Measurements from ENCODE around the gene ADSS1. TPM values are rescaled to one million over a fixed set of nuclear protein-coding genes. Genes with fewer than 3 reads are reported as not detected.

ADSS1 gene
- total RNA-seq, 1 donor from 2014 or later = 5.1 TPM

DNA sequence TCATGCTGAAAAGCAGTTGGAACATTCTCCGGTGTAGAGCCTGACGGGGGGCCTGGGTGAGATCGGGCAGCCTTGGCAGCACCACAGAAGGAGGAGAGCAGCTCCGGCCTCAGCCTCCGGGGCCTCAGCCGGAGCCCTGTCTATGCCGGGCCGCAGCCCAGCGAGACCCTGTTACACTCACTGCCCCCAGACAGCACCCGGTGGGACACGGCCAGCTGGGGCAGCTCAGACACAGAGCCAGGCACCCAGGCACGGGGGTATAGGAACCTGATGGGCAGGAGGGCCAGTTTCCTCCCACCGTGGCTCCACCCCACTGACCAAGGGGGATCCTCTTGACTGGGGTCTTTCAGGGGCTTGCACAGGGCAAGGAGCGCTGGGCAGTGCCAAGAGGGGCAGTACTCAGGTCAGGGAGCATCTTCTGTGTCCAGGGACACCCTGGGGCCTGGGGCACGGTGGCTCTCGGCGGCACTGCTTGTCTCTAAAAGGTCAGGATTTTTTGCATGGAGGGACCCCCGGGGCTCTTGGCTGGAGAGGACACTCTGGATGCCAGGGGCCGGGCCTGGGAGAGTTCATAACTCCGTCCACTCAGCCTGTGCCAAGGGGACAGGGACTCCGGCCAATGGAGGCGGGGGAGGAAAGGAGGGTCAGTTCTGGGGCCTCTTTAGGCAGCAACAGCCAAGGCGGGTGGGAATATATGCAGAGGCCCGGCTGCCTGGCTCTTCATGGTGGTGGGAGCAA, 25.2 kb upstream of the ADSS1 start:
- H3K27me3 ChIP-seq (ENCODE audit: low read depth) = no peaks in the 10 kb centered on the region
- H3K27ac ChIP-seq = peak overlapping the region; percentile 38
- intact Hi-C loops (cut with DNase I) = no loop called here
- H3K4me1 ChIP-seq = peaks cover 63% of the 10 kb centered on the region
- H3K36me3 ChIP-seq = peaks cover 36% of the 10 kb centered on the region
- DNase-seq = no peak
- H3K4me3 ChIP-seq = peak overlapping the region; percentile 21
- H3K9me3 ChIP-seq = no peaks in the 10 kb centered on the region
- TF ChIP-seq, protein P1, sequence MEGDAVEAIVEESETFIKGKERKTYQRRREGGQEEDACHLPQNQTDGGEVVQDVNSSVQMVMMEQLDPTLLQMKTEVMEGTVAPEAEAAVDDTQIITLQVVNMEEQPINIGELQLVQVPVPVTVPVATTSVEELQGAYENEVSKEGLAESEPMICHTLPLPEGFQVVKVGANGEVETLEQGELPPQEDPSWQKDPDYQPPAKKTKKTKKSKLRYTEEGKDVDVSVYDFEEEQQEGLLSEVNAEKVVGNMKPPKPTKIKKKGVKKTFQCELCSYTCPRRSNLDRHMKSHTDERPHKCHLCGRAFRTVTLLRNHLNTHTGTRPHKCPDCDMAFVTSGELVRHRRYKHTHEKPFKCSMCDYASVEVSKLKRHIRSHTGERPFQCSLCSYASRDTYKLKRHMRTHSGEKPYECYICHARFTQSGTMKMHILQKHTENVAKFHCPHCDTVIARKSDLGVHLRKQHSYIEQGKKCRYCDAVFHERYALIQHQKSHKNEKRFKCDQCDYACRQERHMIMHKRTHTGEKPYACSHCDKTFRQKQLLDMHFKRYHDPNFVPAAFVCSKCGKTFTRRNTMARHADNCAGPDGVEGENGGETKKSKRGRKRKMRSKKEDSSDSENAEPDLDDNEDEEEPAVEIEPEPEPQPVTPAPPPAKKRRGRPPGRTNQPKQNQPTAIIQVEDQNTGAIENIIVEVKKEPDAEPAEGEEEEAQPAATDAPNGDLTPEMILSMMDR (IDR thresholded peaks at IDR 0.05) = no peak
- ATAC-seq = no peak

DNA sequence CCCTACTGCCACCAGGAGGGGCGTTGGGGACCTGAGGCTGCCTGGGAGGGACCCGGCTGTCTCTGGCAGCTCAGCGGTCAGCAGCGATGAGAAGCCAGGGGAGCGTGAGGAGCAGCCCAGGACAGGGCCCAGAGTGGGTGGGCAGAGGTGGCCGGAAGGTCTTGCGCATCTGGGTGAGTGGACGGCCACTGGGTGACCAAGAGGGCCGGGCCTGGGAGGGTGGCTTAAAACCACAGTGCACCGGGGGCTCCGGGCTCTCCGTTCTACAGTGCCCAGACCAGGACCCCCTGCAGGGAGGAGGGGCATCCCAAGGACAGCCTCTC, 24.6 kb upstream of the ADSS1 start:
- Histone ChIP-seq H3K4me3 (peak overlapping the region; percentile 21), H3K36me3 (peaks cover 41% of the 10 kb centered on the region), H3K27ac (peak overlapping the region; percentile 38), H3K4me1 (peaks cover 58% of the 10 kb centered on the region), H3K27me3 (ENCODE audit: low read depth) (no peaks in the 10 kb centered on the region), H3K9me3 (no peaks in the 10 kb centered on the region)
- TF ChIP-seq, protein P1 (IDR thresholded peaks at IDR 0.05) = no peak
- intact Hi-C loops (cut with DNase I) = no loop called here
- no peak for ATAC-seq
- no peak for DNase-seq

DNA sequence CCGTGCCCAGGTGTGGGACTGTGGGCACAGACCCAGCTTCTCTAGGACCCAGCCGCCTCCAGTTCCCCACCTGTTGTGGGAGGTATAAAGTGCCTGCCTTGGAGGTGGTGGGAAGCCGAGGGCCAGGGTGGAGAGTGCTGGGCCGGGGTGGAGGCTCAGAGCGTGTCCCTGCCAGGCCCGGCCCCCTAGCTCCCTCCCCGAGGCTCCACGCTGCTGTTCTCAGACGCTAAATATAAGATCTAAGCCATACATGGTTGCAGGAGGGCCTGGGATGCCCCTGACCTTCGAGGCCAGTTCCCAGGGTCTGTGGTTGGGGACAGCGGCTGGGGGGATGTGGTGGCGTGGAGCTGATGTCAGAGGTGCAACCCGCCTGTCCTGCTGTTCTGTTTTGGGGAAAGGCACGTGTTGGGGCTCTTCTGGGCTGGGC, 23.8 kb upstream of the ADSS1 start:
- peak overlapping the region; percentile 38 for H3K27ac ChIP-seq
- DNase-seq (no peak), ATAC-seq (no peak)
- H3K4me1 ChIP-seq = peaks cover 50% of the 10 kb centered on the region
- no peaks in the 10 kb centered on the region for H3K27me3 ChIP-seq (ENCODE audit: low read depth)
- peaks cover 50% of the 10 kb centered on the region for H3K36me3 ChIP-seq
- H3K4me3 ChIP-seq = no peak overlapping the region
- TF ChIP-seq, protein P1 (IDR thresholded peaks at IDR 0.05) = no peak
- H3K9me3 ChIP-seq = no peaks in the 10 kb centered on the region
- intact Hi-C loops (cut with DNase I) = loop anchor here (10.0 kb wide), 1 partner anchor 45 kb away; no protein-coding TSS in a partner anchor

DNA sequence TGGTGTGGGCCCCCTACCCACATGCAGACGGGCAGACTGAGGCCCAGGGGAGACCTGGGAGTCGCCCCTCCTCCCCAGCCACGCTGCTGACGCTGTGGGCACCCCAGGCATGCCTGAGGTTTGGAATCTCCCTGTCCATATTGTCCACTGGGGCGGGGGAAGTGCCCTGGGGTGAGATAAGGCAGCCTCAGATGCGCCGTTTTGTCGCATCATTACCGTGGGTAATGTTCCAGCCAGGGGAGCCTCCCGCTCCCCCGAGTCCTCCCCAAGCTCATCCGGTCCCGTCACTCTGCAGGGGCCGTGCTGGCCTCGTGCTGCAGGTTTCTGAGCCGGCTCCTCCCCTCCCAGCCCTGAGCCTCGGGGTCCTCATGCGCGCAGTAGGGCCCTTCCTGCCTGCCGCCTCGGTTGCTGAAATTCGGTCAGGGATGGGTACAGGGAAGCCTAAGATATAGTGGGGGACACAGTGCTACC, 23.2 kb upstream of the ADSS1 start:
- Histone ChIP-seq H3K27ac (no peak overlapping the region), H3K27me3 (ENCODE audit: low read depth) (no peaks in the 10 kb centered on the region), H3K4me1 (peaks cover 44% of the 10 kb centered on the region), H3K9me3 (no peaks in the 10 kb centered on the region), H3K36me3 (peaks cover 54% of the 10 kb centered on the region), H3K4me3 (no peak overlapping the region)
- ATAC-seq (no peak), DNase-seq (no peak)
- intact Hi-C loops (cut with DNase I) = loop anchor here (10.0 kb wide), 1 partner anchor 46 kb away; no protein-coding TSS in a partner anchor
- TF ChIP-seq, protein P1 (IDR thresholded peaks at IDR 0.05) = no peak

DNA sequence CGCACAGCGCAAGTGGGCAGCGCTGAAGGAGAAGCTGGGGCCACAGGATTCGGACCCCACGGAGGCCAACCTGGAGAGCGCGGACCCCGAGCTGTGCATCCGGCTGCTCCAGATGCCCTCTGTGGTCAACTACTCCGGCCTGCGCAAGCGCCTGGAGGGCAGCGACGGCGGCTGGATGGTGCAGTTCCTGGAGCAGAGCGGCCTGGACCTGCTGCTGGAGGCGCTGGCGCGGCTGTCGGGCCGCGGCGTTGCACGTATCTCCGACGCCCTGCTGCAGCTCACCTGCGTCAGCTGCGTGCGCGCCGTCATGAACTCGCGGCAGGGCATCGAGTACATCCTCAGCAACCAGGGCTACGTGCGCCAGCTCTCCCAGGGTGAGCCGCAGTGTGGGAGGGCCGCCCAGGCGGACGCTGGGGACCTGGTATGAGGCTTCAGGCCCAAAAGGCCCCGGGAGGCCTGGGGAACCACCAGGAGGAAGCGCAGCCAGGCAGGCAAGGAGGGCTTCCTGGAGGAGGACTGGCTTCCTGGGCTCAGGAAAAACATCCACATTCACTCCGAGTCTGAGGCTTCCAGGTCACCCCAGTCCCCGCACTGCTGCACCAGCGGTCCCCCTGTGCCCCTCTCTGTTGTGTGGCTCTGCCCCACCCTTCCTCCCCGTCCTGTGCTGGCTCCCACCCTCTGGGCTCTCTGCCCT, 22.5 kb upstream of the ADSS1 start:
- H3K9me3 ChIP-seq = no peaks in the 10 kb centered on the region
- no peak overlapping the region for H3K27ac ChIP-seq
- H3K4me3 ChIP-seq = no peak overlapping the region
- ATAC-seq (no peak), DNase-seq (no peak)
- intact Hi-C loops (cut with DNase I) = loop anchor here (10.0 kb wide), 1 partner anchor 47 kb away; no protein-coding TSS in a partner anchor
- peaks cover 37% of the 10 kb centered on the region for H3K4me1 ChIP-seq
- H3K27me3 ChIP-seq (ENCODE audit: low read depth) = no peaks in the 10 kb centered on the region
- peaks cover 55% of the 10 kb centered on the region for H3K36me3 ChIP-seq
- TF ChIP-seq, protein P1 (IDR thresholded peaks at IDR 0.05) = no peak

Data from lower lobe of right lung (tissue), 2 donors.